ENCODE results near the gene RPS16.
A peak's percentile ranks its signal among the peaks of the same experiment; 100 is the strongest.

Gene RPS16

DNA sequence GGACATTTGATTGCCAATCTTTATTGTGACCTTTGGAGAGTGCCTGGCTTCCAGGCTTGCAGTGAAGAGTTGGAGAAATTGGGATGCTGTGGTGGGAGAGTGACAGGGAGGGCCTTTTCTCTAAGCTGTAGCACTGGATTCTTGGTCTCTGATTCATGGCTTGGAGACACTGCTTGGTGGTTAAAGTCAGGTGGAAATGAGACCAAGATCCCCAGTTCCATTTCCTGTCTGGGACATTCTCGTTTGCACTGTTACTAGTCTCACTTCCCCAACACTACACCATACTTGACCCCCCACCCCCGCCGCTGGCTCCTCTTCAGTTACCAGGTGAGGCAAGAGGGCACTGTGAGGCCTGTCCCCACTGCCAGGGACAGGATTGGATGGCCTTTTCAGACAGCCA lies 12.5 kb upstream of the RPS16 start:
- no peak for DNase-seq

DNA sequence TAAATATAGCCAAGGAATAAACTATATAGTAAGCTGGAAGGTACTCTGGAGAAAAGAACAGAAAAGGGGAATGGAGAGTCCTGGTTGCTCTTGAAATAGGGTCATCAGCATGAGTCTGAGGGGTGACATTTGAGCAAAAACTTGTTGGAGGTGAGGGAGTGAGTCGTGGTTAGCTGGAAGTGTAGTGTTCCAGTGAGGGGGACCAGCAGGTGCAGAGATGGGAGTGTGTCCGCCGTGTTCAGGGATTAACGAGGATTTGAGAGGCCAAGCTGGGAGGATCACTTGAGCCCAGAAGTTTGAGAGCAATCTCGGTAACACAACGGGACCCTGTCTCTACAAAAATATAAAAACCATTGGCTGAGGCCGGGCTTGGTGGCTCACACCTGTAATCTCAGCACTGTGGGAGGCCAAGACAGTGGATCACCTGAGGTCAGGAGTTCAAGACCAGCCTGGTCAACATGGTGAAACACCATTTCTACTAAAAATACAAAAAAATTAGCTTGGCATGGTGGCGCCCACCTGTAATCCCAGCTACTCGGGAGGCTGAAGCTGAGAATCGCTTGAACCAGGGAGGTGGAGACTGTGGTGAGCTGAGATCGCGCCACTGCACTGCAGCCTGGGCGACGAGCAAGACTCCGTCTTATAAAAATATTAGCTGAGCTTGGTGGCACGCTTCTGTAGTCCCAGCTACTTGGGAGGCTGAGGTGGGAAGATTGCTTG lies 10.8 kb upstream of the RPS16 start:
- DNase-seq = no peak

DNA sequence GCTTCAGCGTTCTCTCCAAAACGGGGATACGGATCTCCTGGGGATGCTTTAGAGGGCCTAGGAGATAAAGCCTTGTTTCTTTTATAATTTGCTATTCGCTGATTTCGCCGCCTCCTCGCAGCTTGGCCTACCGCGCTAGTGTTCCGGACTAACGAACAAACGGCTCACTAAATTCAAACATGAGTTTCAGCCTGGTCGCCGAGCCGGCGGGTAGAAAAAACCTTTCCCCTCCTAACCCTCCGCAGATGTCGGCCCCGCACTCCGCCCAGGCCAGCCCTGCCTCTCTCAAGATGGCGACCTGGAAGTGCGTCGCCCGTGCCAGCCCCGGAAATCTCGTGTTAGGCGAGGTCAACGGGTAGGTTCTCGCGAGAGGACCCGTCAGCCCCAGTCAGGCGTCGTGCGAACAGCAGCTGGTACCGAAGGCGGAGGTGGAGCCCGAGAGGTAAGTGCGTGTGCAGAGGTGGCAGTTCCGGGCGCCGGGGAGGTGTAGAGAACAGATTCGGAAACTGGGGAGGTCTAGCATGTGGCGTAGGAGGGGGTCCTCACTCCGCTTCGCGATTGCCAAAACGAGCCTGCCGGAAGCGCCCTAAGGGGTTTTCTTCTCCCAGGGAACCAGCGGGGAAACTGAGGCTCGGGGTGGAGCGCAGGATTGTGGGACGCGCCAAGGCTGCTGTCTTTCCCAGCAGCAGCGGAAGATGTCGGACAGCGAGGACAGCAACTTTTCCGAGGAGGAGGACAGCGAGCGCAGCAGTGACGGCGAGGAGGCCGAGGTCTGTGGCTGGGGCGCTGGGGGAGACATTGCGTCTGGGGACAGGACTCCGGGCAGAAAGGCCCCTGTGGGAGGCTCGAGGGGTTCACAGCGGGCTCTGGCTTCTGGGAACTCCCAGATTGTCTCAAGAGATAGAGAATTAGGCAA lies 9.7 kb upstream of the RPS16 start, which contains the start of gene SUPT5H:
SUPT5H (plus strand) TSS at position 387 of the 916 bp plus-strand sequence; CDS start at position 696, 309 bp downstream.
- DNase-seq = peak; percentile 95

DNA sequence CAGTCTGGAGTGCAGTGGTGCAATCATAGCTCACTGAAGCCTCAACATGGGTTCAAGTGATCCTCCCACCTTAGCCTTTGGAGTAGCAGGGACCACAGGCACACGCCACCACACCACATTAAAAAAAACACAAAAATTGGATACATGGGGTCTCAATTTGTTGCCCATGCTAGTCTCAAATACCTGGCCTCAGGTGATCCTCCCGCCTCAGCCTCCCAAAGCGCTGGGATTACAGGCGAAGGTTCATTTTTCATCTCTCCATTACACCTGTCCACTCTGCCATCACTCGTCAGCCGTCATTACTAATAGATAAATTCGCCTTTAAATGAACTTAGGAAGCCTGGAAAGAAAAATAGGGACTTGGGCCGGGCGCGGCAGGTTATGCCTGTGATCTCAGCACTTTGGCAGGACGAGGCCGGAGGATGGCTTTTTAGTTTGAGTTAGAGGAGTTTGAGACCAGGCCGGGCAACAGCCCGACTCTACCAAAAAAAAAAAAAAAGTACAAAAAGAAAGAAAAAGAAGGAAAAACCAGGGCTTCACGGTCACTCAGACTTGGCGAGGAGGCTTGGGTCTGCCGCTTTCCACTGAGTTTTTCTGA lies 8.9 kb upstream of the RPS16 start:
- DNase-seq = no peak

DNA sequence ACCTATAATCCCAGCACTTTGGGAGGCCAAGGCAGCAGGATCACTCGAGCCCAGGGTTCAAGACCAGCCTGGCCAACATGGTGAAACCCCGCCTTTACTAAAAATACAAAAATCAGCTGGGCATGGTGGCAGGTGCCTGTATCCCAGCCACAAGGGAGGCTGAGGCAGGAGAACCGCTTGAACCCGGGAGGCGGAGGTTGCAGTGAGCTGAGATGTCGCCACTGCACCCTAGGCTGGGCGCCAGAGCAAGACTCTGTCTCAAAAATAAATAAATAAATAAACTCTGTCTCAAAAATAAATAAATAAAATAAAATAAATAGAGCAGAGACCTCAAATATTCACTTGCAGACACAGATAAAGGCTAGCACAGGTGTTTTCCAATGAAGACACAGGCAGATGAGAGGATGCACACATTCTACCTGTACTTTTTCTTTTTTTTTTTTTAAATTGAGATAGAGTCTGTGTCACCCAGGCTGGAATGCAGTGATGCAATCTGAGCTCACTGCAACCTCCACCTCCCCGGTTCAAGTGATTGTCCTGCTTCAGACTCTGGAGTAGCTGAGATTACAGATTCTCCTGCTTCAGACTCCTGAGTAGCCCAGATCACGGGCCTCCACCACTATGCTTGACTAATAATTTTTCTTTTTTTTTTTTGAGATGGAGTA lies 2.7 kb upstream of the RPS16 start:
- DNase-seq = no peak

DNA sequence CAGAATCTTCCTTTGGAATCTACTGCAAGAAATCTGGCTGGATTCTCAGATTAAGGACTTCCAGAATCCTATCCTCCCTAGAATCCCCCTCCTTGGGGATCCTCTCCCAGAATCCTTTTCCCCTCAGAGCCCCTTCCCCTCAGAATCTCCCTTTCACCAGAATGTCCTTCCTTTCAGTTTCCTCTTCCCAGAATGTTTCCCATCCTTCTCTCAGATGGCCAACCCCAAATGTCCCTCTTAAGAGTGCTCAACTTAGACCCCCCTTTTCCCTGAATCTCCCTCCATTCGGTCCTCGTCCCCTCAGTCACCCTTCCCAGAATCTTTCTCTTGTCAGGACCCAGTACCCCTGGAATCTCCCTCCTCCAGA lies 584 bp upstream of the RPS16 start:
- no peak for DNase-seq

DNA sequence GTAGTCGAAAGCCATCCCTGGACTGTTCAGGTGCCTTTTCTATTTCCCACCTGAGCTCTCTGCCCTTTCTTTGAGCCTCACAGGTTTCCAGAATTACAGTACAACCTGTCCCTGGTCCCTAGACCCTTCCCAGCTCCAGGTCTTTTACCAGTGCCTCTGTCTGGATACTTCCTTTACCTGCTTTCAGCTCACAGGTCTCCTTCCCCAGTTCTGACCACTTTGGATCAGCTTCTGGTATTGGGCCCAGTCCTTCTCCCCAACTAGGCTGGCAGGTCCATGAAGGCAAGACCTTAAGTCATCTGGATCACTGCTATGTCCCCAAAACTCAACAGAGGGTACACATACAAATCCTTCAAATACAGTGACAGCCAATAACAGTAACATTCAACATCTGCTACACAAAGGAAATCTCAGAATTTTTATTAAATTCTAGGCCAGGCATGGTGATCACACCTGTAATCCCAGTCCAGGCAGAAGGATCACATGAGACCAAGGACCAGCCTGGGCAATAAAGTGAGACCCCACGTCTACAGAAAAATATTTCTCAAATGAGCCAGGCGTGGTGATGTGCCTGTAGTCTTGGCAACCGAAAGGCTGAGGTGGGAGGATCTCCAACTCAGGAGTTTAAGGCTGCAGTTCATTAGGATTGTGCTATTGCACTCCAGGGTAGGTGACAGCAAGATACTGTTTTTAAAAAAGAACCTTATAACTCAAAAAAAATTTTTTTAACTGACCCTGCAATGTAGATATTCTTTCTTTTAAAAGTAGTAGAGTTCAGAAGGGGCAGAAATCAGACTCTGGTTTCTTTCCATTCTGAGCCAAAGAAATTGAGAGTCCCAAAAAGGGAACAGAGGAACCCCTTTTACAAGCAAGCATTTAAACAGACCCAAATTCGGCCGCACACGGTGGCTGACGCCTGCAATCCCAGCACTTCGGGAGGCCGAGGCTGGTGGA lies 1.3 kb downstream of the RPS16 start:
- DNase-seq = no peak

DNA sequence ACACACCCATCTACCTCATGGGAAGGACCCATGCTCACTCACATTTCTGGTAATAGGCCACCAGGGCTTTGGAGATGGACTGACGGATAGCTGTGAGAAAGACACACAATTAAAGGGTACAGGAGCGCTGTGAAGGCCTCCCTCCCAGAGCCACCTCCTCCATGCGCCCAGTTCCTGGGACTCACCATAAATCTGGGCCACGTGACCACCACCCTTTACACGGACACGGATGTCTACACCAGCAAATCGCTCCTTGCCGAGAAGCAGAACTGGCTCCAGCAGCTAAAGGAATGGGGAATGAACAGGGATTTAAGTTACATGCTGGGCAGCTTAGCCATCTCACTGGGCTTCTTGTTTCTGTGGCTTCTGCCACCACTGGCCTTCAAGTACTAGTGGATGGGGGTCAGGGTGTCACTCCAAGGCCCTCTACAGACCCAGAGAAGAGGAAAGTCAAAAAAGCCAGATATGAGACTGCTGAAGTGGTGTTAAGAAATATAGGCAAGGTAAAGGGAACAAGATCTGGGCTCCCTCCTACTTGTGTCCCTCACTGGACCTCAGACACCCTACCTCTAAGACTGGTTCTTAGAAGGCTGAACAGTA lies 2.2 kb downstream of the RPS16 start:
- DNase-seq = no peak

DNA sequence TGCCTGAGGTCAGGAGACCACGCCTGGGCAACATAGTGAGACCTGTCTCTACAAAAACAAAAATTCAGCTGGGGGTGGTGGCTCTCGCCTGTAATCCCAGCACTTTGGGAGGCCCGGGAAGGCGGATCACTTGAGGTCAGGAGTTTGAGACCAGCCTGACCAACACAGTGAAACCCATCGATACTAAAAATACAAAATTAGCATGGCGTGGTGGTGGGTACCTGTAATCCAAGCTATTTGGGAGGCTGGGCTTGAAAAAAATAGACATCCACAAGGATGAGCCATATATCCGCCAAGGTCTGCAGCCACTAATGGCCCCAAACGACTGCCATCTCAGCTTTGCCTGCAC lies 3.1 kb downstream of the RPS16 start:
- DNase-seq = no peak

DNA sequence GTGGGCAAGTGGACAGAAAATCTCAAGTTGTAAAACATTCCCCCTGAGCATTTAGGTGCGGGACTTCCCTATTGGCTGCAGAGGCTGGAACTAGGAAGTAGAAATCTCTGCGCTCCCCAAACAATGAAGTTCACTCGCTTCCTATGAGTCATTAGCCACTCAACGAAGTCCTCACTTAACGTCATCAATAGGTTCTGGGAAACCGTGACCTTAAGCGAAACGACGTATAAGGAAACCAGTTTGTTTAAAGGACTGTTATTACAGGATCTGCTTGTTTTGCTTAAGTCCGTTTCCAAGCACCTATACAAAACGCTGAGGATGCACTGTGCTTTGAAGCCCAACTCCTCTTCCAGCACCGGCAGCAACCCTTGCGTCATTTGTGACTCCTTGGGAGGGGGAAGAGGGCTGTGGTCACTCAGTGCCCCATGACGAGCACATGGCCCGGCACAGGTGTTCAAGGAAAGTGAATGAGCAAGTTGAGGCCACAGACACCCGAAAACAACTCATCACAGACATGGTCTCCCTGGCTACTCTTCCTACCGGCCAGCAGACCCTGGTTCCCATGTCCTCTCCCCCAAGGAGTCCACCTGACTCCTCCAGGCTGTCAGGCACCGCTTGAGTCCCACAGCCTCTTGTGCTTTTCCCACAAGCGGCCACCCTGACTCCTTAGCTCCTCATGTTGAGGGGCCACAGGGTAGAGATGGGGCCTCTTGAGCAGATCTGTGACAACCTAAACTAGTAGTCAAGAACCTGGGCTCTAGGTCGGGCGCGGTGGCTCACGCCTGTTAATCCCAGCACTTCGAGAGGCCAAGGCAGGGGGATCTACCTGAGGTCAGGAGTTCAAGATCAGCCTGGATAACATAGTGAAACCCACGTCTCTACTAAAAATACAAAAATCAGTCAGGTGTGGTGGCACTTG lies 4.8 kb downstream of the RPS16 start:
- peak; percentile 56 to 58 for DNase-seq

DNA sequence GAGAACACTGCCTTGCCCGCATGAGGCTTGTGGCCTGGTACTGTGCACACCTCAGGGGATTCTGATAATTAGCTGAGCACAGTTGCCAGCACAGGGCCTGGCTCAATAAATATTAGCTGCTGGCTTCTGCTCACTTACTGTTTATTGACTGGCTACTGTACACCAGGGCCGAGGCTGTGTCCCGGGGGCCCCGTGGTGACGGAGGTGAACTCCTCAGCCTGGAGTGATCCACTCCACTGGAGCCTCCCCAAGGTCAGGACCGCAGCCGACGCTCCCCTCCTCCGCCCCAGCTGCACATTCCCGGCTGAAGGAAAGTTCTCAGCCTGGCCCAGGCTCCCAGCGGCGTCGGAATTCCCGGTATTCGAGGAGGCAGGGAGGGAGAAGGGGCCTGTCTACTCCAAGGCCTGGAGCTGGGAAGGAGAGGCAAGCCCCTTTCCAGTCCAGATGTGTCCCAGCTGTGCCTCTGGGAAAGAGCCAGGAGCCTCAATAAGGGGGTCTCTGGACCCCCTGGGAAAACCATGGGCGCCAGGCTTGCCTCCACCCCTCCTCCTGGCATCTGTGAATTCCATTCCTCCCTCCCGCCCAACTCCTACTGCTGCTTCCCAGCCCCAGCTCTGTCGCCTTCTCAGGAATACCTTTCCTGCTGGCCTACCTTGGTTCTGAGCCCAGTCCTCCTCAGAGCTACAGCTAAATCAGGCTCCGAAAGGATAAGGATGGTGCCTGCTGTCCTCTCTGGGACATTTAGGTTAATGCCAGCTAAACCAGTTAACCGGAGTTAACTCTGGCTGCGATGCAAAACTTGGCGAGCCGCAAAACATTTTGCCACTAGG lies 7.3 kb downstream of the RPS16 start:
- DNase-seq = no peak

DNA sequence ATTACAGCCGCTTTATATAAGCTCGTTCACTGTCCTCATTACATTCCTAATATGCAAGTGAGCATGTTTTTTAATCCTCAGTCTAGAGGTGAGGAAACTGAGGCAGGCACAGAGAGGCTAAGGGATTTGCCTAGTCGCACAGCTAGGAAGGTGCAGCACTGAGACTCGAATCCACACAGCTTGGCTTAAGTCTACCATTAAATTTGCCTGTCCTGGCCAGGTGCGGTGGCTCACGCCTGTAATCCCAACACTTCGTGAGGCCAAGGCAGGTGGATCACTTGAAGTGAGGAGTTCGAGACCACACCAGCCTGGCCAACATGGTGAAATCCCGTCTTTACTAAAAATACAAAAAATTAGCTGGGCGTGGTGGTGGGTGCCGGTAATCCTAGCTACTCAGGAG lies 8.0 kb downstream of the RPS16 start:
- DNase-seq = no peak

DNA sequence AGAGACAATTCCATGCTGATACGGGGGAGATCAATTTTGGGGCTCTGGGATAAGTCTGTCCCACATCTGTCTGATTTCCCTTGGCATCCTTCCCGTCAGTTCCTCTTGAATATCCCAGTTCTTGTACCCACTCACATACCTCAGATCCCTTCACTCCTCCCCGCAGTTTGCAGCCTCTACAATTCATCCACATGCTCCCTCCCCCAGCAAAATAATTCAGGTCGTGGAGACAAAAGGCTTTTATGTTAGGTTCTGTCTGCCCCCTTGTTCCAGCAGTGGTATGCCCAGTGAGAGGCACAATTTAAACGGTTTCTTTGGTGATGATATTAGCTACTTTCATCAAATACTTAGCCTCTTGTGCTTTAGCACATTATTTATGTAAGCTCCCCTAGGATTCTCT lies 9.6 kb downstream of the RPS16 start:
- DNase-seq = no peak

DNA sequence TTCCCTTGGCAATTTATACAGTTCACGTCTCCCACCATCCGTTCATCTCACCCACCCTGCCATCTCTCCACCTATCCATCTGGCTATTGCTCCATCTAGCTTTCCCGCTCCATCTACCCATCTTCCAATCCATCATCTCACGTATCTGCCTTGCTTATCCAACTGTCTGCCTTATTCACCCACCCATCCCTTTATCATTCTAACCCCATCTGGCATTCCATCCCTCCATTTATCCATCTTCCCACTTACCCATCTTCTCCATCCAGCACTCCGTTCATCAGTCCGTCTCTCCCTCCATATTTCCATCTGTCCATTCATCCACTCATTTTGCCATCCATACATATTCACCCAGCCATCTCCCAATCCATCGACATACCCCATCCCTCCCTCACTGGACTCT lies 10.0 kb downstream of the RPS16 start:
- no peak for DNase-seq

DNA sequence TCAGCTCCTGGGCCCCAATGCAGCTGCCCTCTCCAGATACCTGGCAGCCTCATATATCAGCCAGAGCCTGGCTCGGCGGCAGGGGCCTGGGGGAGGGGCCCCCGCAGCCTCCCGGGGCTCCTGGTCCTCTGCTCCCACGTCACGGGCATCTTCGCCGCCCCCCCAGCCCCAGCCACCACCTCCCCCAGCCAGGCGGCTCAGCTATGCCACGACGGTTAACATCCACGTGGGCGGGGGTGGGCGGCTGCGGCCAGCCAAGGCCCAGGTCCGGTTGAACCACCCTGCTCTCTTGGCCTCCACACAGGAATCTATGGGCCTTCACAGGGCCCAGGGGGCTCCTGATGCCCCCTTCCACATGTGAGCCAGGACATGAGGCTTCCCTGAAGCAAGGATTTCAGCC lies 10.8 kb downstream of the RPS16 start:
- no peak for DNase-seq

DNA sequence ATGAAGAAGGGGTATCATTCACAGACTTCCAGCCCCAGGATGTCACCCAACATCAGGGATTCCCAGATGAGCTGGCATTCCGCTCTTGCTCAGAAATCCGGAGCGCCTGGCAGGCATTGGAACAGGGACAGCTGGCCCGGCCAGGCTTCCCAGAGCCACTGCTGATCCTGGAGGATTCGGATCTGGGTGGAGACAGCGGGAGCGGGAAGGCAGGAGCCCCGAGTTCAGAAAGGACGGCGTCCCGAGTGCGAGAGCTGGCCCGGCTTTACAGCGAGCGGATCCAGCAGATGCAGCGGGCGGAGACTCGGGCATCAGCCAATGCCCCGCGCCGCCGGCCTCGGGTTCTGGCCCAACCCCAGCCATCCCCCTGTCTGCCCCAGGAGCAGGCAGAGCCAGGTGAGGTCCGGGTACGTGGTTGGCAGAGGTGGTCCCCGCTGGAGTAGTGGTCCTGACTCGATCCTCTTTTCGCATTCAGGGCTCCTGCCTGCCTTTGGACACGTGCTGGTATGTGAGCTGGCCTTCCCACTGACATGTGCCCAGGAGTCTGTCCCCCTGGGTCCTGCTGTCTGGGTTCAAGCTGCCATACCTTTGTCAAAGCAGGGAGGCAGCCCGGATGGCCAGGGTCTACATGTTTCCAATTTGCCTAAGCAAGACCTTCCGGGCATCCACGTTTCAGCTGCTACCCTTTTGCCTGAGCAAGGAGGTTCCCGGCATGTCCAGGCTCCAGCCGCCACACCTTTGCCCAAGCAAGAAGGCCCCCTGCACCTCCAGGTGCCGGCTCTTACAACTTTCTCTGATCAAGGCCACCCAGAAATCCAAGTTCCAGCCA lies 12.3 kb downstream of the RPS16 start:
- DNase-seq = no peak

DNA sequence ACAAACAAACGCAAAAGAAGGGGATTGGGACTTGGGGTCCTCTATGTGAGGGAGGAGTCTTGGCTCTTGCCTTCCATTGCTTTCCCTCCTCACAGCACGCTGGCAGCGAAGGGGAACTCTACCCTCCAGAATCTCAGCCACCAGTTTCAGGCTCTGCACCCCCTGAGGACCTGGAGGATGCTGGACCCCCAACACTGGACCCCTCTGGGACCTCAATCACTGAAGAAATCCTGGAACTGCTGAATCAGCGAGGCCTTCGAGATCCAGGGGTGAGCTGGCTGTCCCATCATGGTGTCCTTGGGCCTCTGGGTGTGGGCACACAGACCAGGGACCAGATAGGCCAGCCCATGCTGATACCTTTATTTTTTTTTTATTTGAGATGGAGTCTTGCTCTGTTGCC lies 13.7 kb downstream of the RPS16 start:
- DNase-seq = no peak

DNA sequence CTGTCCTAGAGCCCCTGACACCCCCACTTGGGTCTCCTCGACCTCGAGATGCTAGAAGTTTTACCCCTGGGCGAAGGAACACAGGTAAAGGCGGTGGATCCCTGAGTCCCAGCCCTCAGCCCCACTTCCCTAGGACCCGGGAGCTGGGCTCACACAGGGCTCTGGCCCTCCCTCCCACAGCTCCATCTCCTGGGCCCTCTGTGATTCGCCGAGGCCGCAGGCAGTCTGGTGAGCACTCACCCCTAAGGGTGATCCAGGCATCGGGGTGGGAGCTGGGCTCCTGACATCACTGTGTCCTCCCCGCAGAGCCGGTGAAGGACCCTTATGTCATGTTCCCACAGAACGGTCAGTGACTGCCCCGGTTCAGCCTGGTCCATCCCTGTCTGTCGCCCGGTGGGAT lies 15.0 kb downstream of the RPS16 start:
- DNase-seq = no peak

DNA sequence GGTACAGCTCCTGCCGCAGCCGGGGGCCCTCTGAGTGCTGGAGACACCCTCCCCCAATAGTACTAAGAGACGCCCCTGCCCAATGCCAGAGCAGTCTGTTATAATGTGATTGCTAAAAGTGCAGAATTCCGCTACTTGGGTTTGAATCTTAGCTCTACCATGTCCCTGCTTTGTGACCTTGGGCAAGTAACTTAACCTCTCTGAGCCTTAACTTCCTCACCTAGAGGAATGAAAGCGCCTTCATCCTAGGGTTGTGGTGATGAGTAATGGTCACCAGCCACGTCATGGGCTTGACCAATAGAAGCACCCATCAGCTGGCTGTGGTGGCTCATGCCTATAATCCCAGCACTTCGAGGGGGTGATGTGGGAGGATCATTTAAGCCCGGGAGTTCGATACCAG lies 16.7 kb downstream of the RPS16 start:
- no peak for DNase-seq

Measured in Kasumi-1 (cell line).